IMR-90 (cell line): ENCODE measurements around the gene HOXA10. TPM values are rescaled to one million over a fixed set of nuclear protein-coding genes. Genes with fewer than 3 reads are reported as not detected.

Source experiments
- ATAC-seq: fragments of 200-7000 bp; cut with Tn5 transposase; 2 replicates; pipeline ENCODE4 v1.9.1; 2020; ENCODE audit warnings: low read depth, mild to moderate bottlenecking, moderate library complexity
- BruUV-seq: library from RNA; stranded (reverse); fragments of 400-500 nt; replicated peaks from 2 replicates; lab custom pipeline; 2021; lab: Mats Ljungman, UMichigan
- CTCF ChIA-PET: fragments of 300-600 bp; formaldehyde crosslinking; extraction: SDS; loops from one replicate; lab custom pipeline; 2021; ENCODE audit warnings: antibody characterized with exemption; lab: Yijun Ruan, JAX
- POLR2A ChIA-PET: fragments of 300-600 bp; sonication (Branson Sonifier 250); formaldehyde crosslinking; loops from one replicate; lab custom pipeline; 2022; ENCODE audit warnings: antibody characterized with exemption; ENCODE audit not compliant: unreplicated experiment; lab: Charles Lee
- DNase-seq: peaks from one replicate; pipeline ENCODE4 v3.0.0; 2013
- H2AFZ ChIP-seq: replicated peaks from 2 replicates; pipeline ENCODE3; 2013; ENCODE audit warnings: low read length, mild to moderate bottlenecking; ENCODE audit not compliant: poor library complexity
- H2AK5ac ChIP-seq: 2 replicates; pipeline ENCODE4 v1.6.1; 2013; ENCODE audit warnings: low read depth, low read length, inconsistent platforms
- H2AK9ac ChIP-seq: replicated peaks from 2 replicates; pipeline ENCODE3; 2013; ENCODE audit warnings: mild to moderate bottlenecking, low read depth, low read length, moderate library complexity; ENCODE audit not compliant: poor library complexity
- H2BK120ac ChIP-seq: 2 replicates; pipeline ENCODE4 v1.6.1; 2013; ENCODE audit warnings: low read depth, low read length, inconsistent platforms
- H2BK15ac ChIP-seq: 3 replicates; pipeline ENCODE4 v1.6.1; 2013; ENCODE audit warnings: low read depth, low read length, inconsistent platforms
- H2BK20ac ChIP-seq: 2 replicates; pipeline ENCODE4 v1.6.1; 2013; ENCODE audit warnings: low read depth, mild to moderate bottlenecking, inconsistent platforms, low read length, moderate library complexity
- H2BK5ac ChIP-seq: 2 replicates; pipeline ENCODE4 v1.6.1; 2013; ENCODE audit warnings: mild to moderate bottlenecking, low read depth, low read length, inconsistent platforms; ENCODE audit not compliant: poor library complexity, severe bottlenecking
- H3K14ac ChIP-seq: replicated peaks from 2 replicates; pipeline ENCODE4 v1.6.1; 2013; ENCODE audit warnings: low read depth, low read length, inconsistent platforms
- H3K18ac ChIP-seq: 2 replicates; pipeline ENCODE4 v1.6.1; 2013; ENCODE audit warnings: low read depth, low read length, control low read depth
- H3K23ac ChIP-seq: 2 replicates; pipeline ENCODE4 v1.6.1; 2013; ENCODE audit warnings: low read depth, low read length, inconsistent platforms
- H3K27ac ChIP-seq: 2 replicates; pipeline ENCODE4 v1.5.1; 2013; ENCODE audit warnings: mild to moderate bottlenecking, control low read depth, low read length; ENCODE audit not compliant: insufficient read depth
- H3K27me3 ChIP-seq: 2 replicates; pipeline ENCODE4 v1.6.1; 2013; ENCODE audit warnings: low read length; ENCODE audit not compliant: control insufficient read depth, insufficient read depth
- H3K36me3 ChIP-seq: 2 replicates; pipeline ENCODE4 v1.6.1; 2013; ENCODE audit warnings: low read length, mixed read lengths; ENCODE audit not compliant: control insufficient read depth, insufficient read depth
- H3K4ac ChIP-seq: 2 replicates; pipeline ENCODE4 v1.6.1; 2013; ENCODE audit warnings: low read depth, low read length, inconsistent platforms
- H3K4me1 ChIP-seq: 2 replicates; pipeline ENCODE4 v1.6.1; 2013; ENCODE audit warnings: low read length, mixed read lengths; ENCODE audit not compliant: control insufficient read depth, insufficient read depth
- H3K4me2 ChIP-seq: 2 replicates; pipeline ENCODE4 v1.6.1; 2013; ENCODE audit warnings: low read depth, mild to moderate bottlenecking, control low read depth, low read length, moderate library complexity
- H3K4me3 ChIP-seq: 2 replicates; pipeline ENCODE4 v1.5.1; 2013; ENCODE audit warnings: low read depth, mild to moderate bottlenecking, control low read depth, low read length, moderate library complexity; ENCODE audit not compliant: insufficient read depth
- H3K56ac ChIP-seq: 2 replicates; pipeline ENCODE4 v1.6.1; 2013; ENCODE audit warnings: low read length, inconsistent platforms; ENCODE audit not compliant: insufficient read depth; ENCODE audit errors: extremely low read depth
- H3K79me1 ChIP-seq, 2 experiments: 2 replicates each; pipeline ENCODE4 v1.6.1; 2013; ENCODE audit warnings: low read length in 2 of 2, inconsistent platforms in 1 of 2, low read depth in 1 of 2
- H3K9ac ChIP-seq: 2 replicates; pipeline ENCODE4 v1.6.1; 2013; ENCODE audit warnings: low read depth, low read length, control low read depth
- H3K9me1 ChIP-seq: 2 replicates; pipeline ENCODE4 v1.6.1; 2013; ENCODE audit warnings: low read length, inconsistent platforms; ENCODE audit not compliant: insufficient read depth
- H3K9me3 ChIP-seq: 2 replicates; pipeline ENCODE4 v1.6.1; 2013; ENCODE audit warnings: low read length; ENCODE audit not compliant: control insufficient read depth, insufficient read depth
- H4K20me1 ChIP-seq: 2 replicates; pipeline ENCODE4 v1.6.1; 2013; ENCODE audit warnings: low read length, inconsistent platforms; ENCODE audit not compliant: insufficient read depth
- H4K5ac ChIP-seq: 2 replicates; pipeline ENCODE4 v1.6.1; 2013; ENCODE audit warnings: mild to moderate bottlenecking, low read depth, low read length, control low read depth
- H4K8ac ChIP-seq, 2 experiments: 2 replicates each; pipeline ENCODE4 v1.6.1; 2013; ENCODE audit warnings: low read depth in 2 of 2, low read length in 2 of 2, control low read depth in 1 of 2, inconsistent platforms in 1 of 2
- H4K91ac ChIP-seq: 2 replicates; pipeline ENCODE4 v1.6.1; 2013; ENCODE audit warnings: low read depth, low read length, inconsistent platforms; ENCODE audit not compliant: insufficient read depth
- BHLHE40 ChIP-seq: fragments of 150-350 bp; IDR thresholded peaks from 2 replicates; pipeline ENCODE4 v1.6.1; 2016; ENCODE audit warnings: mild to moderate bottlenecking, low read depth, low read length
- CEBPB ChIP-seq: IDR thresholded peaks from 2 replicates; pipeline ENCODE4 v1.6.1; 2012; ENCODE audit warnings: low read depth, low read length, improper control_type of control experiment
- CHD1 ChIP-seq: IDR thresholded peaks from 2 replicates; pipeline ENCODE4 v1.6.1; 2012; ENCODE audit warnings: low read depth, low read length, improper control_type of control experiment
- FOS ChIP-seq: fragments of 150-350 bp; IDR thresholded peaks from 2 replicates; pipeline ENCODE4 v1.6.1; 2016; ENCODE audit warnings: low read depth, low read length
- MAFK ChIP-seq: IDR thresholded peaks from 2 replicates; pipeline ENCODE4 v1.6.1; 2012; ENCODE audit warnings: low read depth, low read length, improper control_type of control experiment
- MAZ ChIP-seq: IDR thresholded peaks from 2 replicates; pipeline ENCODE4 v1.6.1; 2012; ENCODE audit warnings: low read depth, mild to moderate bottlenecking, low read length, improper control_type of control experiment, moderate library complexity, borderline replicate concordance
- MXI1 ChIP-seq: IDR thresholded peaks from 2 replicates; pipeline ENCODE4 v1.6.1; 2012; ENCODE audit warnings: low read depth, mild to moderate bottlenecking, low read length, moderate library complexity, borderline replicate concordance
- NFE2L2 ChIP-seq: fragments of 150-350 bp; IDR thresholded peaks from 2 replicates; pipeline ENCODE4 v1.6.1; 2016; ENCODE audit warnings: low read depth, mild to moderate bottlenecking, low read length
- POLR2A ChIP-seq: IDR thresholded peaks from 2 replicates; pipeline ENCODE4 v1.6.1; 2012; ENCODE audit warnings: mild to moderate bottlenecking, low read depth, low read length
- RAD21 ChIP-seq: IDR thresholded peaks from 2 replicates; pipeline ENCODE4 v1.6.1; 2012; ENCODE audit warnings: low read length, improper control_type of control experiment
- RCOR1 ChIP-seq: IDR thresholded peaks from 2 replicates; pipeline ENCODE4 v1.6.1; 2012; ENCODE audit warnings: mild to moderate bottlenecking, low read length, improper control_type of control experiment; ENCODE audit not compliant: insufficient replicate concordance
- RFX5 ChIP-seq: IDR thresholded peaks from 2 replicates; pipeline ENCODE4 v1.8.0; 2012; ENCODE audit warnings: low read depth, mild to moderate bottlenecking, low read length, moderate library complexity
- SMC3 ChIP-seq: fragments of 150-350 bp; IDR thresholded peaks from 2 replicates; pipeline ENCODE4 v1.6.1; 2016; ENCODE audit warnings: low read depth, mild to moderate bottlenecking, antibody characterized with exemption, low read length, moderate library complexity
- WGBS, 2 experiments: methylation state at CpG; one replicate each; pipeline versions ENCODE4 v1.1.5 to v1.1.7; 2013; ENCODE audit warnings: missing lambda C conversion rate in 2 of 2; ENCODE audit not compliant: insufficient read length in 1 of 2; ENCODE audit errors: extremely low coverage in 2 of 2; 5-methylcytosine and 5-hydroxymethylcytosine counted together
- dilution Hi-C: fragments of 300-500 bp; cut with HindIII; formaldehyde crosslinking; loops from one replicate; pipeline ENCODE4 v1.14.3; 2018; ENCODE audit warnings: low sequenced_read_pairs; ENCODE audit not compliant: unreplicated experiment
- in situ Hi-C: fragments of 300-500 bp; cut with MboI; formaldehyde crosslinking; loops from 3 replicates; pipeline ENCODE4 v1.14.3; 2019; ENCODE audit warnings: low sequenced_read_pairs, inconsistent platforms, mixed read lengths
- intact Hi-C: fragments of 100-400 bp; cut with micrococcal nuclease; formaldehyde crosslinking; loops from 2 replicates; pipeline ENCODE4 v1.10.0; 2022
- polyA plus RNA-seq, 3 experiments: library from polyadenylated mRNA; depleted of rRNA; stranded (reverse); fragments of >200 nt; gene quantifications; 2 replicates each; pipeline ENCODE4 v1.2.3, GENCODE V29; 2012; ENCODE audit warnings: low replicate concordance in 1 of 3
- total RNA-seq: library from RNA; depleted of rRNA; stranded (reverse); fragments of >200 nt; gene quantifications from 2 replicates; pipeline ENCODE4 v1.2.3, GENCODE V29; 2012
- TF ChIP-seq, protein P1 (sequence below): fragments of 150-350 bp; IDR thresholded peaks from 2 replicates; pipeline ENCODE4 v1.6.1; 2017; ENCODE audit warnings: mild to moderate bottlenecking, antibody characterized with exemption, low read length, low read depth
- TF ChIP-seq, protein P2 (sequence below): fragments of 150-350 bp; IDR thresholded peaks from 2 replicates; pipeline ENCODE4 v1.6.1; 2016; ENCODE audit warnings: low read depth, mild to moderate bottlenecking, low read length, moderate library complexity, borderline replicate concordance

Gene HOXA10
- total and polyA plus RNA-seq, 2 of the 4 experiments (the other 2 are of a cell fraction), result 0.10 to 0.18 TPM

DNA sequence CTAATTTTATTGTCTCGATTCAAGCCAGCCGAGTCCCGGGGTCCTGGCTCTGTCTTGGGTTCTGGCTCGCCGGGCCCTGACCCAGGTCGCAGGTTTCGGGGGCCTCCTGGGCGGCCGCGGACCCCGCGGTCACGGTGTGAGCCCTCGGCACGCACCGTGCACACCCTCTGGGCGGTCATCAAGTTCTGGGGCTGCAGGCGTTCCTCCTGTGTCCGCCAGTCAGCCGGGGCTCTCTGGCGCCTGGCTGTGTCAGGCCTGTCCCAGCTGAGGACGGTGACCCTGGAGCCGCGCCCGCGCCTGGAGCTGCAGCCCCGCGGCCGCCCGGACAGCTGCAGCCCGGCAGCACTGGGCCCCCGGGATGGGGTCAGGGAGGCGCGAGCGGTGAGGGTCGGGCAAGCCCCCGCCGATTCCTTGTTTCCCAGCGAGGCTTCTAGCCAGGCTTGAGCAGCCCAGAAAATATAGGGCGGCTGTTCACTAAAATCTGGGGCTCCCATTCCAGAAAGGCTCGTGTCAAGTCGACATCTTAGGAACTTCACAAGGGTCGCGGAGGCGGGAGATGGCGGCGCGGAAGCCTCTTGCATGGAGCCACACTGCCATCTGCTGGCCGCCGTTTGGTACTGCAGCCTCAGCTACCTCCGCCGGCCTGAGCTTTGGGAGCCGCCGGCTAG lies 13.4 kb downstream of the HOXA10 start:
- H3K27ac ChIP-seq, result no peak overlapping the region
- H4K91ac ChIP-seq, result peak overlapping the region; percentile 39
- no peak overlapping the region; the same call in 1 of the 2 replicates for H3K18ac ChIP-seq
- POLR2A ChIA-PET, result no interaction called here
- peak overlapping the region; percentile 80 for H3K4me2 ChIP-seq
- H2BK120ac ChIP-seq, result peak overlapping the region; percentile 73
- intact Hi-C loops, result loop anchor here (1.0 to 10.0 kb wide), 4 partner anchors 791 to 1906 kb away; partner anchors contain the start of genes CBX3 and HNRNPA2B1
- CTCF ChIA-PET, result interaction anchor here (0.6 to 1.8 kb wide), 23 partner anchors 10 to 1268 kb away, joined by 3 to 29 read pairs (median 4); partner anchors contain the start of gene HOXA5
- no peaks in the 10 kb centered on the region for H3K36me3 ChIP-seq
- H2AK5ac ChIP-seq, result no peak overlapping the region
- no peak overlapping the region; the same call in 2 of the 3 replicates for H2BK15ac ChIP-seq
- no peak overlapping the region for H2BK5ac ChIP-seq
- H3K56ac ChIP-seq, result no peak overlapping the region
- peak overlapping the region; percentile 63 for H2AK9ac ChIP-seq
- BruUV-seq, result no TSS peak
- peaks cover 3% of the 10 kb centered on the region; the same call in 1 of the 2 replicates for H3K9me3 ChIP-seq
- H2BK20ac ChIP-seq, result no peak overlapping the region
- peak overlapping the region; percentile 55 for H3K4me3 ChIP-seq
- in situ Hi-C loops, result no loop called here
- no peak overlapping the region for H3K23ac ChIP-seq
- ATAC-seq (peak; percentile 89), DNase-seq (peak; percentile 77)
- peak overlapping the region; percentile 78 for H3K4ac ChIP-seq
- 13% methylated on average over 25 of the region's 54 CpGs; no CpG with 5 or more reads in 1 of the 2 experiments for WGBS, 2 experiments
- peak overlapping the region; percentile 32 to 68; a peak in 1 of 4 replicates for H4K8ac ChIP-seq
- no peaks in the 10 kb centered on the region for H3K79me1 ChIP-seq
- H3K9me1 ChIP-seq, result no peaks in the 10 kb centered on the region
- no peak overlapping the region; the same call in 1 of the 2 replicates for H4K5ac ChIP-seq
- H3K9ac ChIP-seq, result peak overlapping the region; percentile 28; the same call in 1 of the 2 replicates
- dilution Hi-C loops, result no loop called here
- no peak overlapping the region; the same call in 1 of the 2 replicates for H3K14ac ChIP-seq
- peaks cover 28% of the 10 kb centered on the region for H3K27me3 ChIP-seq
- H2AFZ ChIP-seq, result peak overlapping the region; percentile 98
- no peaks in the 10 kb centered on the region for H4K20me1 ChIP-seq
- peaks cover 1% of the 10 kb centered on the region; the same call in 1 of the 2 replicates for H3K4me1 ChIP-seq
- TF ChIP-seq MXI1 (no peak), CEBPB (no peak), BHLHE40 (no peak), SMC3 (peak; percentile 79), RCOR1 (no peak), CHD1 (no peak), MAFK (no peak), RAD21 (peak; percentile 96), NFE2L2 (no peak), MAZ (peak; percentile 32; the same call in 1 of the 2 replicates), FOS (no peak), RFX5 (no peak), POLR2A (no peak)
- TF ChIP-seq, protein P1, sequence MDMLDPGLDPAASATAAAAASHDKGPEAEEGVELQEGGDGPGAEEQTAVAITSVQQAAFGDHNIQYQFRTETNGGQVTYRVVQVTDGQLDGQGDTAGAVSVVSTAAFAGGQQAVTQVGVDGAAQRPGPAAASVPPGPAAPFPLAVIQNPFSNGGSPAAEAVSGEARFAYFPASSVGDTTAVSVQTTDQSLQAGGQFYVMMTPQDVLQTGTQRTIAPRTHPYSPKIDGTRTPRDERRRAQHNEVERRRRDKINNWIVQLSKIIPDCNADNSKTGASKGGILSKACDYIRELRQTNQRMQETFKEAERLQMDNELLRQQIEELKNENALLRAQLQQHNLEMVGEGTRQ, result no peak
- TF ChIP-seq, protein P2, sequence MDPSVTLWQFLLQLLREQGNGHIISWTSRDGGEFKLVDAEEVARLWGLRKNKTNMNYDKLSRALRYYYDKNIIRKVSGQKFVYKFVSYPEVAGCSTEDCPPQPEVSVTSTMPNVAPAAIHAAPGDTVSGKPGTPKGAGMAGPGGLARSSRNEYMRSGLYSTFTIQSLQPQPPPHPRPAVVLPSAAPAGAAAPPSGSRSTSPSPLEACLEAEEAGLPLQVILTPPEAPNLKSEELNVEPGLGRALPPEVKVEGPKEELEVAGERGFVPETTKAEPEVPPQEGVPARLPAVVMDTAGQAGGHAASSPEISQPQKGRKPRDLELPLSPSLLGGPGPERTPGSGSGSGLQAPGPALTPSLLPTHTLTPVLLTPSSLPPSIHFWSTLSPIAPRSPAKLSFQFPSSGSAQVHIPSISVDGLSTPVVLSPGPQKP, result no peak
